OCI-LY3 (cell line): ENCODE data around the gene GFPT2.

Experiments used
- H2AFZ ChIP-seq: fragments of 200-600, 300-600 bp; shearing (Covaris generic); 2 replicates; pipeline ENCODE4 v1.6.0; 2014; ENCODE audit warnings: antibody characterized with exemption, low read depth, low read length
- H3K27ac ChIP-seq: fragments of 200-600, 300-600 bp; sonication (generic); 2 replicates; pipeline ENCODE4 v1.5.1; 2014; ENCODE audit warnings: mild to moderate bottlenecking, low read length, moderate library complexity, mixed read lengths
- H3K27me3 ChIP-seq: fragments of 200-600, 300-600 bp; sonication (generic); 2 replicates; pipeline ENCODE4 v1.6.1; 2014; ENCODE audit warnings: low read depth, low read length, mixed read lengths
- H3K36me3 ChIP-seq: fragments of 200-600, 300-600 bp; sonication (generic); replicated peaks from 2 replicates; pipeline ENCODE3; 2014; ENCODE audit warnings: low read depth, low read length, mixed read lengths
- H3K4me1 ChIP-seq: fragments of 300-600, 200-600 bp; sonication (generic); 2 replicates; pipeline ENCODE4 v1.6.1; 2014; ENCODE audit warnings: low read length, mixed read lengths
- H3K4me2 ChIP-seq: fragments of 200-600, 300-600 bp; sonication (generic); 2 replicates; pipeline ENCODE4 v1.6.1; 2014; ENCODE audit warnings: low read length, mixed read lengths
- H3K4me3 ChIP-seq: fragments of 300-600, 200-600 bp; sonication (generic); 2 replicates; pipeline ENCODE4 v1.5.1; 2014; ENCODE audit warnings: antibody characterized with exemption, mild to moderate bottlenecking, low read length, moderate library complexity
- H3K79me2 ChIP-seq: fragments of 300-600, 200-600 bp; shearing (Covaris generic); 2 replicates; pipeline ENCODE4 v1.6.1; 2014; ENCODE audit warnings: mild to moderate bottlenecking, low read length, mixed read lengths
- H3K9ac ChIP-seq: fragments of 300-600, 200-600 bp; shearing (Covaris generic); 2 replicates; pipeline ENCODE4 v1.6.0; 2014; ENCODE audit warnings: mild to moderate bottlenecking, low read length, moderate library complexity
- H3K9me3 ChIP-seq: fragments of 200-600, 300-600 bp; shearing (Covaris generic); 2 replicates; pipeline ENCODE4 v1.6.1; 2014; ENCODE audit warnings: low read length, mixed read lengths; ENCODE audit not compliant: insufficient read depth
- H4K20me1 ChIP-seq: fragments of 200-600, 300-600 bp; sonication (generic); 2 replicates; pipeline ENCODE4 v1.6.1; 2016; ENCODE audit warnings: low read length, mixed read lengths; ENCODE audit not compliant: insufficient read depth
- EZH2phosphoT487 ChIP-seq: fragments of 200-600 bp; shearing (Covaris generic); IDR thresholded peaks from 2 replicates; pipeline ENCODE4 v1.6.1; 2018; ENCODE audit warnings: antibody characterized with exemption, mixed run types, low read depth
- TF ChIP-seq, protein P1 (sequence below): fragments of 200-600, 300-600 bp; sonication (generic); IDR thresholded peaks from 2 replicates; pipeline ENCODE4 v1.5.1; 2014; ENCODE audit warnings: antibody characterized with exemption, low read length, low read depth

GFPT2 gene

DNA sequence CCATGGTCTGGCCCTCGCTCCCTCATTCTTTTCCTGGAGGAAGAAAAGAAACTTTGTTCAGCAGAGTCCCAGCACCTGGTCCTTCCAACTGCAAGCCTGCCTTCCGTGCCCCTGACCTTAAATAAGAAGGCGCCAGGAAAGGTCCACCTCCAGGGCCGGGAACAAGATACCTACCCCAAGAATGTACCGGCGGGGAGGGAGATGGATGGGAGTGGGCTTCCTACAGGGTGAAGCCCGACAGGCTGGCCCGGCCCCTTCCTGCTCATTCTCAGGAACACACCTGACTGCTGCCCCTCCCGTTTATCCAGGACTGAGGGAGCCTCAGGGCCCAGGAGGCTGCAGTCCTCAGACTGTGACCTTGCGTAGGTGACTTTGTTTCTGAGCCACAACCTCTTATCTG is 27.3 kb upstream of the GFPT2 start:
- H3K4me1 ChIP-seq: no peaks in the 10 kb centered on the region

DNA sequence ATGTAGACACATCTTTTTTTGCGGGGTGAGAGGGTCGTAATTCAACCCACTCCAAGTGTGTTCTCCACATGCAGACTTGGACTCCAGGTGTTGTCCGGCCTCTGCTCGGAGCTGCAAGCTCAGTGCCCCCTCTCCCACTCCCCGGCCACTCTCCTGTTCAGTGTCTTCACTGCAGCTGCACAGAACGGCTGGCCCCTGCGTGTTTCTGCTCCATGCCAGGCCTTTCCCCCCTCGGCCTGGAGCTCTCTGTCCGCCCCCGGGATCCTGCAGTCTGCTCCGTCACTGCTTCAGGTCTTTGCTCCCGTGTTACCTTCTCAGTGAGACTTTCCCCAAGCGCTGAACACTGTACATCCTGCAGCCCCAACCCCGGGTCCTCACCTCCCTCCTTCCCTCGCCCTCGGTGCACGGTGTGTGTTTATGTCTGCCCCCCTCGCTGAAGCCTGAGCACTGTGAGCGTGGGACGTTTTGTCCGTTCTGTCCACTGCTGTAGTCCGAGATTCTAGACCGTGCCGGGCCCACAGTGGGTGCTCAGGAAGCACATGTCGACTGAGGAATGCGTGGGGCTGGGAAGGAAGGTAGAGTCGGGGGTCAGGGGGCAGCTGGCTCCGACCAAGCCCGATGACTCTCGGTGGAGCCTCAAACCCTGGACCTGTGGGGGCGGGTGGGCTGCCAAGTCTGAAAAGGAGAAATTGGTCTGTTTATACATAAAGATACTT is 26.4 kb upstream of the GFPT2 start:
- H3K27me3 ChIP-seq: no peaks in the 10 kb centered on the region
- TF ChIP-seq EZH2phosphoT487: no peak
- TF ChIP-seq, protein P1, sequence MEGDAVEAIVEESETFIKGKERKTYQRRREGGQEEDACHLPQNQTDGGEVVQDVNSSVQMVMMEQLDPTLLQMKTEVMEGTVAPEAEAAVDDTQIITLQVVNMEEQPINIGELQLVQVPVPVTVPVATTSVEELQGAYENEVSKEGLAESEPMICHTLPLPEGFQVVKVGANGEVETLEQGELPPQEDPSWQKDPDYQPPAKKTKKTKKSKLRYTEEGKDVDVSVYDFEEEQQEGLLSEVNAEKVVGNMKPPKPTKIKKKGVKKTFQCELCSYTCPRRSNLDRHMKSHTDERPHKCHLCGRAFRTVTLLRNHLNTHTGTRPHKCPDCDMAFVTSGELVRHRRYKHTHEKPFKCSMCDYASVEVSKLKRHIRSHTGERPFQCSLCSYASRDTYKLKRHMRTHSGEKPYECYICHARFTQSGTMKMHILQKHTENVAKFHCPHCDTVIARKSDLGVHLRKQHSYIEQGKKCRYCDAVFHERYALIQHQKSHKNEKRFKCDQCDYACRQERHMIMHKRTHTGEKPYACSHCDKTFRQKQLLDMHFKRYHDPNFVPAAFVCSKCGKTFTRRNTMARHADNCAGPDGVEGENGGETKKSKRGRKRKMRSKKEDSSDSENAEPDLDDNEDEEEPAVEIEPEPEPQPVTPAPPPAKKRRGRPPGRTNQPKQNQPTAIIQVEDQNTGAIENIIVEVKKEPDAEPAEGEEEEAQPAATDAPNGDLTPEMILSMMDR: no peak
- H4K20me1 ChIP-seq: no peaks in the 10 kb centered on the region
- H3K36me3 ChIP-seq: no peaks in the 10 kb centered on the region
- no peak overlapping the region for H2AFZ ChIP-seq
- no peak overlapping the region for H3K4me3 ChIP-seq
- no peak overlapping the region for H3K4me2 ChIP-seq
- no peaks in the 10 kb centered on the region for H3K4me1 ChIP-seq
- no peak overlapping the region for H3K27ac ChIP-seq
- H3K9me3 ChIP-seq: no peaks in the 10 kb centered on the region
- H3K9ac ChIP-seq: no peak overlapping the region
- H3K79me2 ChIP-seq: no peaks in the 10 kb centered on the region

More for the DNA sequence above, 27.3 kb upstream of the GFPT2 start:
- Histone ChIP-seq H3K4me2 (no peak overlapping the region), H3K27ac (no peak overlapping the region), H3K27me3 (no peaks in the 10 kb centered on the region), H4K20me1 (no peaks in the 10 kb centered on the region), H3K9ac (no peak overlapping the region), H3K9me3 (no peaks in the 10 kb centered on the region), H3K36me3 (no peaks in the 10 kb centered on the region), H2AFZ (no peak overlapping the region), H3K79me2 (no peaks in the 10 kb centered on the region), H3K4me3 (no peak overlapping the region)
- TF ChIP-seq, protein P1: no peak
- no peak for TF ChIP-seq EZH2phosphoT487

DNA sequence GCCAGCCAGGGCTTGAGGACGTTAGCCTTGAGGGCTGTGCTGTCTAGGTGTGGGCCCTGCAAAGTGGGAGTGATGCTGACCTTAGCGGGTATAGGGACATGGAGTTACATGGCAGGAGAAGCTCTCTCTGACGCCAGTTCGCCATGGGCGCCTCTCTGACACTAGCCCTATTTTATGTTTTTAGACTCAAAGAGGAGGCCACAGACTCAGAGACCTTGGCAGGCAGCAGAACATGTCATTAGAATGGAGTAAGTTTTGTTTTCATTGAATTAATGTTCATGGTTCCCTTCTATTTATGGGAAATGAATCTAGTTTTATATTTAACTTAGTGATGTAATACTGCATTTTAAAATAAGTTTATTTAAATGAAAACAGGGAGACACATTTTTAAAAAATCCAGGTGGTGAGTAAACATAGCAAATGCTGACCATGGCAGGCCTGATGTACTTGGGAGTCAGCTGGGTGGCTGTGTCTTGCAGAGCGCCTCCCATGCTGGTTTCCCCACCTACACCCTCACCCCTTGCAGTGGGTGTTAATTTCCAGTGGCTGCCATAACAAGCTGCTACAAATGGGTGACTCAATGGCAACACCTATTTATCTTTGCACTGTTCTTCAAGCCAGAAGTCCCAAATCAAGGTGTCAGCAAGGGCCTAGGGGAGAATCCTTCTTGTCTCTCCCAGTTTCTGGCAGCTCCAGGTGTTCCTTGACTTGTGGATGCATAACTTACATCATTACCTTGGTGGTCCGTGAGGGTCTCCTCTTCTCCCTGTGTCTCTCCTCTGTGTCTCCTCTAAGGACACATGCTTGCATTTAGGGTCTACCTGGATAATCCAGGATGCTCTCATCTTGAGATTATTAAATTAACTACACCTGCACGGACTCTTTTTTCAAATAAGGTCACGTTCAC is 25.6 kb upstream of the GFPT2 start:
- Histone ChIP-seq H3K4me3 (no peak overlapping the region), H3K79me2 (no peaks in the 10 kb centered on the region), H3K36me3 (no peaks in the 10 kb centered on the region), H3K4me2 (no peak overlapping the region), H3K9me3 (no peaks in the 10 kb centered on the region), H4K20me1 (no peaks in the 10 kb centered on the region), H2AFZ (no peak overlapping the region), H3K27ac (no peak overlapping the region), H3K4me1 (no peaks in the 10 kb centered on the region), H3K27me3 (no peaks in the 10 kb centered on the region), H3K9ac (no peak overlapping the region)
- TF ChIP-seq, protein P1: no peak
- TF ChIP-seq EZH2phosphoT487: no peak

DNA sequence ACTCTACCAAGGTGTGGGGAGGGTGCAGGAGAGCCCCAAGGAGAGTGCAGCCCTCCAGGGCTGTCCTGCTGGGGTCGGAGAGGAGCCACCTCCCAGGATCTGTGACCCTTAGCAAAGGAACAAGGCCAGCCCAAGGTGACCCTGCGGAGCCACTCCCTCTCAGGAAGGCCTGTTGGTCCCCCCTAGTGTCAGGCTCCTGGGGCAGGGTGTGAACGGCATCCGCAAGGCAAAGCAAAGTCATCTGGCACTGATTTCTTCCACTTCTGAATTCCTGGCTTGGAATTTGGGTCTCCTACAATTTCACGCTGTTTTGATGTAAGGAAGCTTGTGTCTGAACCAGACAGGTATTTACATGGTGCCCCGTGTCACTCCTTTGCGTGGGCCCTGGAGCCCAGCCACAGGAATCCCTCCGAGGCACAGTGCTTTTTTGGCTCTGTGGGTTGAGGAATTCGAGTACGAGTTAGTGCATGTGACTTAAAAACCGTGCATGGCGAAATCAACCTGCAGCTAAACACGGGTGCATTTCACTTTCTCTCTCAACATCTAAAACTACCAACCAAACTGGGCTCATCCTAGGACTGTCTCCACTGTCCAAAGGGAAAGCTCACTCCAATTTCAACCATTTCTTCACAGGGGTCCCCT is 24.5 kb upstream of the GFPT2 start:
- no peaks in the 10 kb centered on the region for H3K79me2 ChIP-seq
- H3K4me3 ChIP-seq: no peak overlapping the region
- no peaks in the 10 kb centered on the region for H3K36me3 ChIP-seq
- no peaks in the 10 kb centered on the region for H4K20me1 ChIP-seq
- H3K27me3 ChIP-seq: no peaks in the 10 kb centered on the region
- H3K27ac ChIP-seq: no peak overlapping the region
- no peak overlapping the region for H3K9ac ChIP-seq
- no peak overlapping the region for H3K4me2 ChIP-seq
- H3K9me3 ChIP-seq: no peaks in the 10 kb centered on the region
- TF ChIP-seq EZH2phosphoT487: no peak
- TF ChIP-seq, protein P1: no peak
- no peak overlapping the region for H2AFZ ChIP-seq
- H3K4me1 ChIP-seq: no peaks in the 10 kb centered on the region
